Measurements from ENCODE around the gene GRIN2B. TPM values are rescaled to one million over a fixed set of nuclear protein-coding genes. Genes with fewer than 3 reads are reported as not detected.

GRIN2B gene
- total and polyA plus RNA-seq, 10 of the 15 experiments (the other 5 are each of a cell fraction or from before 2014, with no cell fraction given) = under 0.01 TPM; not detected in 9

DNA sequence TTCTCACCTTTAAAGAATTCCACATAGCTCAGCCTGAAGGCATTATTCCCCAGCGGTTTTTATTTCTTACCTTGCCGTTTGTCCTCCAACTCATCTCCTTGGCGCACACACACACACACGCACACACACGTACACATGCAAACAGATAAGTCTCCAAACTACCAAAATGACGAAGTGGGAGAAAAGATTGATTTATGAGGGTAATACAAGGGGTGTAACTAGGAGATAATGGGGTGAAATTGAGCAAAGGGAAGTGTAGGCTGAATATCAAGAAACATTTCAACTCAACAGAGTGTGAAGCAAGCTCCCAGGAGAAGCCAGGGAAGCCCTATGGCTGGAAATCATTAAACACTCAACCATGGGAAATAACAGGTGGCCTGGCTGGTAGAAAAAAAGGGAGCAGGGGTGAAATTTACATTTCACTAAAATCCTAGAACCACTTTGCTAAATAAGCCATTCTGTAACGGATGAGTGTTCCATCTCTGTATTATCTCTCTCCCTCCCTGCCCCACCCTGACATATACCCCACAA, 41.0 kb downstream of the GRIN2B start:
- Histone ChIP-seq H3K4me3 (no peak overlapping the region), H3K9ac (ENCODE audit: control insufficient read depth, insufficient read depth, low read length) (no peak overlapping the region), H3K79me2 (ENCODE audit: control insufficient read depth, insufficient read depth, low read length) (no peaks in the 10 kb centered on the region), H3K27ac (ENCODE audit: control insufficient read depth, insufficient read depth) (no peak overlapping the region), H3K4me2 (ENCODE audit: control insufficient read depth, insufficient read depth) (no peak overlapping the region), H4K20me1 (ENCODE audit: control insufficient read depth, insufficient read depth) (no peaks in the 10 kb centered on the region), H2AFZ (ENCODE audit: control insufficient read depth, low read depth, low read length) (no peak overlapping the region), H3K36me3 (ENCODE audit: control insufficient read depth in 2 of 2, insufficient read depth in 2 of 2, low read length in 1 of 2) (no peaks in the 10 kb centered on the region), H3K4me1 (ENCODE audit: control insufficient read depth, insufficient read depth, low read length) (no peaks in the 10 kb centered on the region), H3K27me3 (replicated peaks in 1 of 2; ENCODE audit: control insufficient read depth in 2 of 2, insufficient read depth in 2 of 2, low read length in 1 of 2) (peaks cover 0 to 3% of the 10 kb centered on the region in 2 experiments; a peak in 1 of 4 replicates), H3K9me3 (replicated peaks; ENCODE audit: control insufficient read depth, insufficient read depth, low read length) (no peaks in the 10 kb centered on the region)
- ChIA-PET POLR2A (interaction anchor here (0.6 kb wide), 2 partner anchors 429 to 1009 kb away, joined by 3 read pairs; no protein-coding TSS in a partner anchor), RAD21 (ENCODE audit: unreplicated experiment) (interaction anchor here (0.8 to 2.2 kb wide), 3 partner anchors 227 to 685 kb away, joined by 4 to 9 read pairs (median 9); no protein-coding TSS in a partner anchor), SMC1A (ENCODE audit: uncharacterized antibody, unreplicated experiment) (interaction anchor here (1.2 to 1.9 kb wide), 4 partner anchors 76 to 578 kb away, joined by 3 to 10 read pairs (median 6); no protein-coding TSS in a partner anchor), CTCF (interaction anchor here (1.0 to 2.8 kb wide), 10 partner anchors 8 to 685 kb away, joined by 3 to 18 read pairs (median 6); no protein-coding TSS in a partner anchor)
- no TSS peak for BruUV-seq (replicated peaks)
- no peak for DNase-seq (ENCODE audit: low read depth, low spot score)
- intact Hi-C loops (cut with micrococcal nuclease; ENCODE audit: unreplicated experiment) (loop anchor here (5.0 kb wide), 3 partner anchors 203 to 683 kb away; no protein-coding TSS in a partner anchor), in situ Hi-C loops (cut with MboI) (no loop called here)
- no peak for TF ChIP-seq MTA2 (IDR thresholded peaks at IDR 0.05; ENCODE audit: low read depth)
- TF ChIP-seq RCOR1 (conservative IDR thresholded peaks at IDR 0.05; ENCODE audit: low read depth, low read length) = no peak
- TF ChIP-seq, protein P1, sequence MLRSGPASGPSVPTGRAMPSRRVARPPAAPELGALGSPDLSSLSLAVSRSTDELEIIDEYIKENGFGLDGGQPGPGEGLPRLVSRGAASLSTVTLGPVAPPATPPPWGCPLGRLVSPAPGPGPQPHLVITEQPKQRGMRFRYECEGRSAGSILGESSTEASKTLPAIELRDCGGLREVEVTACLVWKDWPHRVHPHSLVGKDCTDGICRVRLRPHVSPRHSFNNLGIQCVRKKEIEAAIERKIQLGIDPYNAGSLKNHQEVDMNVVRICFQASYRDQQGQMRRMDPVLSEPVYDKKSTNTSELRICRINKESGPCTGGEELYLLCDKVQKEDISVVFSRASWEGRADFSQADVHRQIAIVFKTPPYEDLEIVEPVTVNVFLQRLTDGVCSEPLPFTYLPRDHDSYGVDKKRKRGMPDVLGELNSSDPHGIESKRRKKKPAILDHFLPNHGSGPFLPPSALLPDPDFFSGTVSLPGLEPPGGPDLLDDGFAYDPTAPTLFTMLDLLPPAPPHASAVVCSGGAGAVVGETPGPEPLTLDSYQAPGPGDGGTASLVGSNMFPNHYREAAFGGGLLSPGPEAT (IDR thresholded peaks at IDR 0.05; ENCODE audit: low read depth) = no peak
- TF ChIP-seq, protein P2, sequence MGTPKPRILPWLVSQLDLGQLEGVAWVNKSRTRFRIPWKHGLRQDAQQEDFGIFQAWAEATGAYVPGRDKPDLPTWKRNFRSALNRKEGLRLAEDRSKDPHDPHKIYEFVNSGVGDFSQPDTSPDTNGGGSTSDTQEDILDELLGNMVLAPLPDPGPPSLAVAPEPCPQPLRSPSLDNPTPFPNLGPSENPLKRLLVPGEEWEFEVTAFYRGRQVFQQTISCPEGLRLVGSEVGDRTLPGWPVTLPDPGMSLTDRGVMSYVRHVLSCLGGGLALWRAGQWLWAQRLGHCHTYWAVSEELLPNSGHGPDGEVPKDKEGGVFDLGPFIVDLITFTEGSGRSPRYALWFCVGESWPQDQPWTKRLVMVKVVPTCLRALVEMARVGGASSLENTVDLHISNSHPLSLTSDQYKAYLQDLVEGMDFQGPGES (IDR thresholded peaks at IDR 0.05) = no peak
- no peak for ATAC-seq
- no peak for FAIRE-seq
- WGBS (ENCODE audit: insufficient coverage, insufficient replicate concordance, low lambda C conversion rate, missing lambda C conversion rate) = 52% methylated on average over 7 of the region's 7 CpGs
